AG10803 (cell line): ENCODE results near the gene RARA.

ENCODE experiments used
- DNase-seq: peaks from one replicate; pipeline ENCODE4 v3.0.0; 2010; ENCODE audit warnings: low read depth
- H3K4me3 ChIP-seq: 2 replicates; pipeline ENCODE4 v1.5.1; 2011; ENCODE audit warnings: mild to moderate bottlenecking, low read length, control low read depth
- CTCF ChIP-seq: conservative IDR thresholded peaks from 2 replicates; pipeline ENCODE4 v1.5.1; 2011; ENCODE audit warnings: mild to moderate bottlenecking, low read length, control low read depth, inconsistent platforms

Gene RARA

GRCh38 chr17:40306395-40306794, 2.6 kb upstream of the RARA start:
- TF ChIP-seq CTCF, result no peak
- H3K4me3 ChIP-seq, result no peak overlapping the region
- DNase-seq, result peak; percentile 61

- TF ChIP-seq CTCF, result 0 out of 2 replicates have a peak, but pooled peaks have one; percentile 5
- no peak overlapping the region for H3K4me3 ChIP-seq
- peak; percentile 84 for DNase-seq
Measured at GRCh38 chr17:40307001-40307730, 1.8 kb upstream of the RARA start.

- no peak for DNase-seq
- no peak overlapping the region for H3K4me3 ChIP-seq
- no peak for TF ChIP-seq CTCF
Measured at GRCh38 chr17:40307740-40308239, 1.2 kb upstream of the RARA start.

- peak overlapping the region; percentile 56; the same call in 1 of the 2 replicates for H3K4me3 ChIP-seq
- no peak for TF ChIP-seq CTCF
- no peak for DNase-seq
Measured at GRCh38 chr17:40309949-40310510, 1.1 kb downstream of the RARA start.

GRCh38 chr17:40310882-40311391, 2.0 kb downstream of the RARA start:
- TF ChIP-seq CTCF, result no peak
- DNase-seq, result no peak
- no peak overlapping the region for H3K4me3 ChIP-seq

GRCh38 chr17:40311575-40311974, 2.6 kb downstream of the RARA start:
- DNase-seq, result peak; percentile 68

More at GRCh38 chr17:40311575-40311974, 2.6 kb downstream of the RARA start:
- no peak overlapping the region for H3K4me3 ChIP-seq
- TF ChIP-seq CTCF, result peak; percentile 28
